ENCODE data around the gene GRAP2.
A peak's percentile ranks its signal among the peaks of the same experiment; 100 is the strongest.

The GRAP2 gene

GRCh38 chr22:39928536-39929520 lies 27.9 kb downstream of the GRAP2 start:
- no peak for DNase-seq (ENCODE audit: low spot score)
- in situ Hi-C loops (cut with MboI; ENCODE audit: low sequenced_read_pairs, unreplicated experiment) = no loop called here

GRCh38 chr22:39931251-39931650 lies 30.4 kb downstream of the GRAP2 start:
- no peak for DNase-seq (ENCODE audit: low spot score)
- in situ Hi-C loops (cut with MboI; ENCODE audit: low sequenced_read_pairs, unreplicated experiment) = no loop called here
- TF ChIP-seq, protein P1, sequence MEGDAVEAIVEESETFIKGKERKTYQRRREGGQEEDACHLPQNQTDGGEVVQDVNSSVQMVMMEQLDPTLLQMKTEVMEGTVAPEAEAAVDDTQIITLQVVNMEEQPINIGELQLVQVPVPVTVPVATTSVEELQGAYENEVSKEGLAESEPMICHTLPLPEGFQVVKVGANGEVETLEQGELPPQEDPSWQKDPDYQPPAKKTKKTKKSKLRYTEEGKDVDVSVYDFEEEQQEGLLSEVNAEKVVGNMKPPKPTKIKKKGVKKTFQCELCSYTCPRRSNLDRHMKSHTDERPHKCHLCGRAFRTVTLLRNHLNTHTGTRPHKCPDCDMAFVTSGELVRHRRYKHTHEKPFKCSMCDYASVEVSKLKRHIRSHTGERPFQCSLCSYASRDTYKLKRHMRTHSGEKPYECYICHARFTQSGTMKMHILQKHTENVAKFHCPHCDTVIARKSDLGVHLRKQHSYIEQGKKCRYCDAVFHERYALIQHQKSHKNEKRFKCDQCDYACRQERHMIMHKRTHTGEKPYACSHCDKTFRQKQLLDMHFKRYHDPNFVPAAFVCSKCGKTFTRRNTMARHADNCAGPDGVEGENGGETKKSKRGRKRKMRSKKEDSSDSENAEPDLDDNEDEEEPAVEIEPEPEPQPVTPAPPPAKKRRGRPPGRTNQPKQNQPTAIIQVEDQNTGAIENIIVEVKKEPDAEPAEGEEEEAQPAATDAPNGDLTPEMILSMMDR (IDR thresholded peaks at IDR 0.05; ENCODE audit: borderline replicate concordance, control extremely low read depth, extremely low read depth, insufficient read depth, missing control alignments) = no peak

More at GRCh38 chr22:39928536-39929520, 27.9 kb downstream of the GRAP2 start:
- TF ChIP-seq, protein P1 (IDR thresholded peaks at IDR 0.05; ENCODE audit: borderline replicate concordance, control extremely low read depth, extremely low read depth, insufficient read depth, missing control alignments) = no peak

DNA sequence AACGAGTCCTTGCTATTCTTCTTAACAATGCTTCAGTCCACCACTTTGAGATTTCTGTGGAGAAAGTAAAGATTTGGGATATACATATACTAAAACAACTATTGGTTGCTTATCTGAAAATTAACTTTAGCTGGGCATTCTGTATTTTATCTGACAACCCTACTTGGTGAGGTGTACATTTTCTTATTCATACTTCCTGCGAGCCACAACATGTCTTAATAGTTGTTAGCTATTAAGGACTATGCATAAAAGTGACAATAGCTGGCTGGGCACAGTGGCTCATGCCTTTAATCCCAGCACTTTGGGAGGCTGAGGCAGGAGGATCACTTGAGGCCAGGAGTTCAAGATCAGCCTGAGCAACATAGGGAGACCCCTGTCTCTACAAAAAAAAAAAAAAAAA lies 31.3 kb downstream of the GRAP2 start:
- TF ChIP-seq, protein P1 (IDR thresholded peaks at IDR 0.05; ENCODE audit: borderline replicate concordance, control extremely low read depth, extremely low read depth, insufficient read depth, missing control alignments) = no peak
- in situ Hi-C loops (cut with MboI; ENCODE audit: low sequenced_read_pairs, unreplicated experiment) = no loop called here
- DNase-seq (ENCODE audit: low spot score) = no peak

DNA sequence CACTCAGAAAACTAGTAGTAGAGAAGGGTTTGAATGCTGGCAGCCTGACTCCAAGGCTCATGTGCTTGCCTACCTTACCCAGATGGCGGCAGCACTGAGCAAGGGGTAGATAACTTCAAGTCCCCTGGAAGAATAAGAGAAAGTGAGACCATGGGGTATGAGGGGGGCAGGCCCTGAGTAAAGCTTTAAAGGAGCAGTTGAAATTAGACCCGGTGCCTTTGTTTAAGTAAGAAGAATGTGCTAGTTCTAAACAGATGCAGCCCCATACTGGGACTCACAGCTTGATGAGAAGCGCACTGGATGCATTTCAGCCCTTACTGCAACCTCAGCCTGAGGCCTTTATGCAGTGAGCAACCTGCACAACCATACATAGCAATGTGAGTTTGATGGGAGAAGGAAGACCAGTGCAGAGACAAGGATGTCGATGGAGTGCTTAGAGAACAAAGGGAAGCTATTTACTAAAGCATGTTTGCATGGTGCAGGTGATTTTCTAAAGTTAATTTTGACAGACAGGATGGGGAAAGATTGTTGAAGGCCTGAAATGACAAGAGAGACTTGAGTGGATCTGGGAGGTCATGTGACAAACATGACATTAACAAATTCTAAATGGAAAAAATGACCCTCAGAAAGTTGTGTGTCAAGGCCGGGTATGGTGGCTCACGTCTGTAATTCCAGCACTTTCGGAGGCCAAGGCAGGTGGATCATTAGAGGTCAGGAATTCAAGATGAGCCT lies 32.2 kb downstream of the GRAP2 start:
- peak; percentile 49 for DNase-seq (ENCODE audit: low spot score)
- TF ChIP-seq, protein P1 (IDR thresholded peaks at IDR 0.05; ENCODE audit: borderline replicate concordance, control extremely low read depth, extremely low read depth, insufficient read depth, missing control alignments) = peak; percentile 50
- in situ Hi-C loops (cut with MboI; ENCODE audit: low sequenced_read_pairs, unreplicated experiment) = no loop called here

- no peak for DNase-seq (ENCODE audit: low spot score)
- in situ Hi-C loops (cut with MboI; ENCODE audit: low sequenced_read_pairs, unreplicated experiment) = no loop called here
- TF ChIP-seq, protein P1 (IDR thresholded peaks at IDR 0.05; ENCODE audit: borderline replicate concordance, control extremely low read depth, extremely low read depth, insufficient read depth, missing control alignments) = no peak
These were observed 32.9 kb downstream of the GRAP2 start for GRCh38 chr22:39933741-39934140.

DNA sequence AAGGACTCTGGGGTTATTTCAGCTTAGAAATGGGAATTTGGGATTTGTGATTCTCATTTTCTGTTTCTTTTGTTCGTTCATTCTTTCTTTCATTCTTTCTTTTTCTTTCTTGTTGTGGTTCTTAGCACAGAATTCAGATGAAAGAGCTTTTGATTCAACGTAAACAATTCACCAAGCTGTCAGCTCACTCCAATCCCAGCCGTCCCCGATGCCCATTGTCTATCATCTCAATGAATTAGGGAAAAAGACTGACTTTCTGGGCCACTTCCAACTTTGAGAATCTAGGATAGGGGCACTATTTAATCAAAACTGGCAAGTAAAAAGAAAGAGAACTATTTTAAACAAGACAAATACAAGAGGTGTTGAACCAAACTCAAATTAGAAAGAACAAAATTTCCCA lies 34.2 kb downstream of the GRAP2 start:
- DNase-seq (ENCODE audit: low spot score) = no peak
- TF ChIP-seq, protein P1 (IDR thresholded peaks at IDR 0.05; ENCODE audit: borderline replicate concordance, control extremely low read depth, extremely low read depth, insufficient read depth, missing control alignments) = no peak
- in situ Hi-C loops (cut with MboI; ENCODE audit: low sequenced_read_pairs, unreplicated experiment) = no loop called here
